ENCODE measurements around the gene CSNK1A1.
A peak's percentile ranks its signal among the peaks of the same experiment; 100 is the strongest.
"Not testable (repeated sequence)": the region's sequence is repeated elsewhere in the genome, so short reads cannot be mapped to it uniquely, and the experiment has no call there.

Gene CSNK1A1

GRCh38 chr5:149529463-149529862 lies 21.8 kb downstream of the CSNK1A1 start:
- no peak for DNase-seq (ENCODE audit: low spot score)

GRCh38 chr5:149528281-149529060 lies 22.8 kb downstream of the CSNK1A1 start:
- no peak for DNase-seq (ENCODE audit: low spot score)

GRCh38 chr5:149526845-149527590 lies 24.2 kb downstream of the CSNK1A1 start:
- no peak for DNase-seq (ENCODE audit: low spot score)

- DNase-seq (ENCODE audit: low spot score) = no peak
Measured at GRCh38 chr5:149521739-149522685, 29.2 kb downstream of the CSNK1A1 start.

GRCh38 chr5:149519601-149520000 lies 31.6 kb downstream of the CSNK1A1 start:
- no peak for DNase-seq (ENCODE audit: low spot score)

- DNase-seq (ENCODE audit: low spot score) = no peak
Measured at GRCh38 chr5:149518620-149519019, 32.6 kb downstream of the CSNK1A1 start.

- DNase-seq (ENCODE audit: low spot score) = peak; percentile 11
Measured at GRCh38 chr5:149517461-149518122, 33.6 kb downstream of the CSNK1A1 start.

GRCh38 chr5:149514512-149514911 lies 36.7 kb downstream of the CSNK1A1 start:
- DNase-seq (ENCODE audit: low spot score) = no peak

GRCh38 chr5:149513372-149513947 lies 37.8 kb downstream of the CSNK1A1 start:
- DNase-seq (ENCODE audit: low spot score) = not testable (repeated sequence)

GRCh38 chr5:149510136-149510535 lies 41.1 kb downstream of the CSNK1A1 start:
- DNase-seq (ENCODE audit: low spot score) = no peak

GRCh38 chr5:149504677-149505076 lies 46.6 kb downstream of the CSNK1A1 start:
- DNase-seq (ENCODE audit: low spot score) = no peak

- no peak for DNase-seq (ENCODE audit: low spot score)
Measured at GRCh38 chr5:149503006-149503405, 48.2 kb downstream of the CSNK1A1 start.

- peak; percentile 77 for DNase-seq (ENCODE audit: low spot score)
Measured at GRCh38 chr5:149500922-149501582, 50.2 kb downstream of the CSNK1A1 start.

- no peak for DNase-seq (ENCODE audit: low spot score)
Measured at GRCh38 chr5:149498724-149499336, 52.4 kb downstream of the CSNK1A1 start.

- peak; percentile 78 for DNase-seq (ENCODE audit: low spot score)
Measured at GRCh38 chr5:149497357-149497756, 53.9 kb downstream of the CSNK1A1 start.

- DNase-seq (ENCODE audit: low spot score) = no peak
Measured at GRCh38 chr5:149496917-149497316, 54.3 kb downstream of the CSNK1A1 start.

GRCh38 chr5:149496166-149496565 lies 55.1 kb downstream of the CSNK1A1 start:
- DNase-seq (ENCODE audit: low spot score) = no peak

GRCh38 chr5:149495673-149496072 lies 55.6 kb downstream of the CSNK1A1 start:
- DNase-seq (ENCODE audit: low spot score) = no peak

- DNase-seq (ENCODE audit: low spot score) = no peak
Measured at GRCh38 chr5:149493316-149493715, 57.9 kb downstream of the CSNK1A1 start.

GRCh38 chr5:149492781-149493180 lies 58.5 kb downstream of the CSNK1A1 start:
- no peak for DNase-seq (ENCODE audit: low spot score)

All from GM03348 (cell line).